HepG2 (cell line): ENCODE measurements around the gene CABLES2. TPM values are rescaled to one million over a fixed set of nuclear protein-coding genes. Genes with fewer than 3 reads are reported as not detected.

Source experiments
- AGO2 ChIP-seq: fragments of 200-400 bp; formaldehyde crosslinking; optimal IDR thresholded peaks from 2 replicates; pipeline ENCODE3; 2017; ENCODE audit warnings: mild to moderate bottlenecking, low read depth, low read length, moderate library complexity
- ATM ChIP-seq: fragments of 450-650 bp; IDR thresholded peaks from 2 replicates; pipeline ENCODE4 v1.7.1; 2017; ENCODE audit warnings: mild to moderate bottlenecking, borderline replicate concordance
- FOXA1 ChIP-seq, 2 experiments: fragments of 450-650 bp in 1 of 2; sonication (generic) in 1 of 2; formaldehyde crosslinking in 1 of 2; IDR thresholded peaks; 2 replicates each; pipeline versions ENCODE4 v1.4.0 to v1.6.1; 2016 to 2020; ENCODE audit warnings: missing genetic modification reagents in 1 of 2
- GFI1 ChIP-seq: sonication (generic); formaldehyde crosslinking; IDR thresholded peaks from 2 replicates; pipeline ENCODE4 v1.5.0; 2020; ENCODE audit warnings: missing genetic modification reagents, mild to moderate bottlenecking, borderline replicate concordance
- JARID2 ChIP-seq: sonication (generic); formaldehyde crosslinking; IDR thresholded peaks from 2 replicates; pipeline ENCODE4 v1.8.1; 2023; ENCODE audit warnings: missing genetic modification reagents, inconsistent platforms; ENCODE audit not compliant: insufficient replicate concordance
- JUNB ChIP-seq: sonication (generic); formaldehyde crosslinking; IDR thresholded peaks from 2 replicates; pipeline ENCODE4 v1.8.0; 2022; ENCODE audit warnings: missing genetic modification reagents, mild to moderate bottlenecking, borderline replicate concordance
- KDM3A ChIP-seq: IDR thresholded peaks from 2 replicates; pipeline ENCODE4 v1.6.1; 2018; ENCODE audit warnings: low read depth, missing compliant biosample characterization
- KDM5A ChIP-seq: fragments of 200-600 bp; sonication (generic); IDR thresholded peaks from 2 replicates; pipeline ENCODE4 v1.7.0; 2018; ENCODE audit warnings: antibody characterized with exemption, mild to moderate bottlenecking, low read length, borderline replicate concordance
- KDM5B ChIP-seq: sonication (generic); formaldehyde crosslinking; IDR thresholded peaks from 2 replicates; pipeline ENCODE4 v1.4.0; 2020; ENCODE audit warnings: missing genetic modification reagents, mild to moderate bottlenecking, borderline replicate concordance
- MYNN ChIP-seq: sonication (generic); formaldehyde crosslinking; IDR thresholded peaks from 2 replicates; pipeline ENCODE4 v1.4.0; 2020; ENCODE audit warnings: mild to moderate bottlenecking, low read depth, missing genetic modification reagents
- SAP130 ChIP-seq: IDR thresholded peaks from 2 replicates; pipeline ENCODE4 v1.6.1; 2016; ENCODE audit warnings: low read depth
- SNAPC2 ChIP-seq: sonication (generic); formaldehyde crosslinking; IDR thresholded peaks from 2 replicates; pipeline ENCODE4 v1.8.1; 2022; ENCODE audit warnings: mild to moderate bottlenecking, missing genetic modification reagents
- SNAPC4 ChIP-seq: sonication (generic); formaldehyde crosslinking; IDR thresholded peaks from 2 replicates; pipeline ENCODE4 v1.4.0; 2020; ENCODE audit warnings: mild to moderate bottlenecking, missing genetic modification reagents
- SOX13 ChIP-seq, 3 experiments: fragments of 450-650 bp in 1 of 3; sonication (generic) in 1 of 3; formaldehyde crosslinking in 1 of 3; IDR thresholded peaks in 2 of 3; conservative IDR thresholded peaks in 1 of 3; 2 replicates each; pipeline versions ENCODE4 v1.5.0 to v1.6.1; 2016 to 2020; ENCODE audit warnings: antibody characterized with exemption in 1 of 3, mild to moderate bottlenecking in 1 of 3, missing compliant biosample characterization in 1 of 3, missing genetic modification reagents in 1 of 3, moderate library complexity in 1 of 3
- SOX6 ChIP-seq, 2 experiments: fragments of 450-650 bp in 1 of 2; sonication (generic) in 1 of 2; formaldehyde crosslinking in 1 of 2; IDR thresholded peaks; 2 replicates each; pipeline versions ENCODE4 v1.4.0 to v1.6.1; 2017 to 2020; ENCODE audit warnings: antibody characterized with exemption in 1 of 2, mild to moderate bottlenecking in 1 of 2, missing genetic modification reagents in 1 of 2
- TCF7L2 ChIP-seq: IDR thresholded peaks from 2 replicates; pipeline ENCODE4 v1.6.1; 2011; ENCODE audit warnings: mild to moderate bottlenecking, low read depth, low read length, moderate library complexity
- ZNF205 ChIP-seq: IDR thresholded peaks from 2 replicates; pipeline ENCODE4 v1.6.1; 2018; ENCODE audit warnings: missing biosample characterization, missing genetic modification reagents
- ZNF292 ChIP-seq: sonication (generic); formaldehyde crosslinking; IDR thresholded peaks from 2 replicates; pipeline ENCODE4 v1.8.1; 2022; ENCODE audit warnings: mild to moderate bottlenecking, low read depth, missing genetic modification reagents, borderline replicate concordance
- ZNF709 ChIP-seq: sonication (generic); formaldehyde crosslinking; IDR thresholded peaks from 2 replicates; pipeline ENCODE4 v1.5.0; 2020; ENCODE audit warnings: mild to moderate bottlenecking, missing genetic modification reagents
- ZNF746 ChIP-seq: sonication (generic); formaldehyde crosslinking; IDR thresholded peaks from 2 replicates; pipeline ENCODE4 v1.8.0; 2022; ENCODE audit warnings: mild to moderate bottlenecking, missing genetic modification reagents
- ZNF768 ChIP-seq: sonication (generic); formaldehyde crosslinking; IDR thresholded peaks from 2 replicates; pipeline ENCODE4 v1.4.0; 2020; ENCODE audit warnings: missing genetic modification reagents
- ZNF782 ChIP-seq: sonication (generic); formaldehyde crosslinking; IDR thresholded peaks from 2 replicates; pipeline ENCODE4 v1.4.0; 2020; ENCODE audit warnings: missing genetic modification reagents, mild to moderate bottlenecking, borderline replicate concordance
- ZSCAN29 ChIP-seq: sonication (generic); formaldehyde crosslinking; conservative IDR thresholded peaks from 2 replicates; pipeline ENCODE4 v1.4.0; 2020; ENCODE audit warnings: mild to moderate bottlenecking, missing genetic modification reagents
- polyA plus RNA-seq, 8 experiments: library from polyadenylated mRNA; depleted of rRNA in 3 of 8; stranded (reverse) in 7 of 8; unstranded in 1 of 8; fragments of >200 nt; fragmentation: Illumina TruSeq in 4 of 8; extraction: Trizol in 4 of 8; gene quantifications; 2 replicates each; pipeline versions ENCODE4 v1.2.1 to v1.2.3, GENCODE V29; 2011 to 2016; ENCODE audit warnings: low read depth in 4 of 8, missing spikeins in 1 of 8, mixed read lengths in 1 of 8; ENCODE audit not compliant: insufficient read depth in 1 of 8
- total RNA-seq, 5 experiments: library from RNA; depleted of rRNA; stranded (reverse); fragments of >200 nt; fragmentation: Illumina TruSeq; extraction: Trizol; gene quantifications; 2 replicates each; pipeline ENCODE4 v1.2.3, GENCODE V29; 2016; ENCODE audit warnings: low read depth in 1 of 5
- TF ChIP-seq, protein P1 (sequence below): IDR thresholded peaks from 2 replicates; pipeline ENCODE4 v1.6.1; 2016; ENCODE audit warnings: mild to moderate bottlenecking, missing biosample characterization, missing genetic modification reagents

CABLES2 gene
- total and polyA plus RNA-seq, 2 of the 13 experiments (the other 11 are each of a cell fraction or from before 2014, with no cell fraction given) = 5.2 to 9.7 TPM

DNA sequence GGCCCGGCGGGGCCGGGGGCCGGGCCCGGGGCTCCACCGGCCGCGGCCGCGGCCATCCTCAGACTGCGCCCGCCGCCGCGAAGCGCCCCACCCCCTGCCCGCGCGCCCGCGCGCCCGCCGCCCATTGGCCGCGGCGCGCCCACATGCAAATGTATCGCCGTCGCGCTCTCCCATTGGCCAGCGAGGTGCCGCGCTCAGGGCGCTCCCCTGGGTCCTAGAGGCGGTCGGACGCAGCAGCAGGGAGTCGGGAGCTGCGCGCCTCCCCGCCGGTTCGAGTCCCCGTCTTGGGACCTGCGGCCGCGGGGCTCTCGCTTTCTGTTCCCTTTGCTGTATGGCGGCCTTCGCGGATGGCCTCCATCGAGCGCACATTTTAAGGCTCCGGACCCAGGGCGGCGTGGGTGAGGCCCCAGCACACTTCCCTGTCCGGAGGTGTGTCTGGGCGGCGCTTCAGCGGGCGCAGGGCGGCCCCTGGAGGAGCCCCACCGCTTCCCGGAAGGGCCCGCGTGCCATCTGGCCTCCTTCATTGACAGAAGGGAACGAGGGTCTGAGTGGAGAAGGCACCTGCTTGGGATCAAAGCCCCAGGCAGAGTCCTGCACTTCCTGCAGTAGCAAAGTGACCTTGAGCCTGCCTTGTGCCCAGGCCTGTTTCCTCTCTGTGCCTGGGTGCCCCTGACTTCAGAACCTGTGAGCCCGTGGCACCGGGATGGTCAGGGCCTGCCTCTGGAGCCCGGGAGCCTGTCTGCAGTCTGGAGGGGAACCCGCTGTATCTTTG, at the start of gene CABLES2 (continued):
- TF ChIP-seq FOXA1 (IDR thresholded peaks at IDR 0.05) (no peak), FOXA1 (CRISPR knock-in tag; IDR thresholded peaks at IDR 0.05) (peak; percentile 51; the same call in 1 of the 2 replicates), SOX6 (IDR thresholded peaks at IDR 0.05) (no peak), SOX6 (CRISPR knock-in tag; IDR thresholded peaks at IDR 0.05) (peak; percentile 69), SAP130 (CRISPR knock-in tag) (peak; percentile 88), ATM (no peak), ZNF205 (CRISPR knock-in tag) (peak; percentile 89), ZNF709 (peak; percentile 66; the same call in 1 of the 2 replicates), SNAPC2 (CRISPR knock-in tag) (peak; percentile 99), ZNF292 (CRISPR knock-in tag) (0 out of 2 replicates have a peak, but pooled peaks have one; percentile 22), KDM5B (peak; percentile 89), JUNB (no peak), AGO2 (no peak), MYNN (CRISPR knock-in tag) (peak; percentile 85), ZNF768 (peak; percentile 82), ZNF782 (CRISPR knock-in tag) (peak; percentile 89; the same call in 1 of the 2 replicates), JARID2 (CRISPR knock-in tag) (no peak), SOX13 (IDR thresholded peaks at IDR 0.05) (no peak), SOX13 (CRISPR knock-in tag; conservative IDR thresholded peaks at IDR 0.05 in 1 of 2, IDR thresholded peaks at IDR 0.05 in 1 of 2) (peak in 1 of 2 experiments; percentile 49; a peak in 2 of 4 replicates), KDM5A (peak; percentile 41; the same call in 1 of the 2 replicates), ZNF746 (0 out of 2 replicates have a peak, but pooled peaks have one; percentile 49), KDM3A (CRISPR knock-in tag) (peak; percentile 72), TCF7L2 (no peak), SNAPC4 (peak; percentile 98), GFI1 (peak; percentile 31; the same call in 1 of the 2 replicates), ZSCAN29 (peak; percentile 89; the same call in 1 of the 2 replicates)
- TF ChIP-seq, protein P1, sequence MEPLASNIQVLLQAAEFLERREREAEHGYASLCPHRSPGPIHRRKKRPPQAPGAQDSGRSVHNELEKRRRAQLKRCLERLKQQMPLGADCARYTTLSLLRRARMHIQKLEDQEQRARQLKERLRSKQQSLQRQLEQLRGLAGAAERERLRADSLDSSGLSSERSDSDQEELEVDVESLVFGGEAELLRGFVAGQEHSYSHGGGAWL (CRISPR knock-in tag) = peak; percentile 91
